IMR-90 (cell line): Measurements from ENCODE around the gene ME1.

ENCODE experiments used
- BHLHE40 ChIP-seq: fragments of 150-350 bp; IDR thresholded peaks from 2 replicates; pipeline ENCODE4 v1.6.1; 2016; ENCODE audit warnings: mild to moderate bottlenecking, low read depth, low read length
- CEBPB ChIP-seq: IDR thresholded peaks from 2 replicates; pipeline ENCODE4 v1.6.1; 2012; ENCODE audit warnings: low read depth, low read length, improper control_type of control experiment
- CHD1 ChIP-seq: IDR thresholded peaks from 2 replicates; pipeline ENCODE4 v1.6.1; 2012; ENCODE audit warnings: low read depth, low read length, improper control_type of control experiment
- CTCF ChIP-seq: conservative IDR thresholded peaks from 2 replicates; pipeline ENCODE4 v1.5.1; 2012; ENCODE audit warnings: mild to moderate bottlenecking, low read depth, low read length, improper control_type of control experiment
- FOS ChIP-seq: fragments of 150-350 bp; IDR thresholded peaks from 2 replicates; pipeline ENCODE4 v1.6.1; 2016; ENCODE audit warnings: low read depth, low read length
- MAFK ChIP-seq: IDR thresholded peaks from 2 replicates; pipeline ENCODE4 v1.6.1; 2012; ENCODE audit warnings: low read depth, low read length, improper control_type of control experiment
- MAZ ChIP-seq: IDR thresholded peaks from 2 replicates; pipeline ENCODE4 v1.6.1; 2012; ENCODE audit warnings: low read depth, mild to moderate bottlenecking, low read length, improper control_type of control experiment, moderate library complexity, borderline replicate concordance
- MXI1 ChIP-seq: IDR thresholded peaks from 2 replicates; pipeline ENCODE4 v1.6.1; 2012; ENCODE audit warnings: low read depth, mild to moderate bottlenecking, low read length, moderate library complexity, borderline replicate concordance
- POLR2A ChIP-seq: IDR thresholded peaks from 2 replicates; pipeline ENCODE4 v1.6.1; 2012; ENCODE audit warnings: mild to moderate bottlenecking, low read depth, low read length
- RAD21 ChIP-seq: IDR thresholded peaks from 2 replicates; pipeline ENCODE4 v1.6.1; 2012; ENCODE audit warnings: low read length, improper control_type of control experiment
- RCOR1 ChIP-seq: IDR thresholded peaks from 2 replicates; pipeline ENCODE4 v1.6.1; 2012; ENCODE audit warnings: mild to moderate bottlenecking, low read length, improper control_type of control experiment; ENCODE audit not compliant: insufficient replicate concordance
- RFX5 ChIP-seq: IDR thresholded peaks from 2 replicates; pipeline ENCODE4 v1.8.0; 2012; ENCODE audit warnings: low read depth, mild to moderate bottlenecking, low read length, moderate library complexity
- SMC3 ChIP-seq: fragments of 150-350 bp; IDR thresholded peaks from 2 replicates; pipeline ENCODE4 v1.6.1; 2016; ENCODE audit warnings: low read depth, mild to moderate bottlenecking, antibody characterized with exemption, low read length, moderate library complexity
- USF2 ChIP-seq: fragments of 150-350 bp; IDR thresholded peaks from 2 replicates; pipeline ENCODE4 v1.6.1; 2017; ENCODE audit warnings: mild to moderate bottlenecking, antibody characterized with exemption, low read length, low read depth

GRCh38 chr6:83188501-83188900 lies 242.3 kb downstream of the ME1 start:
- no peak for TF ChIP-seq CEBPB
- no peak for TF ChIP-seq FOS
- TF ChIP-seq CTCF = no peak
- no peak for TF ChIP-seq POLR2A
- TF ChIP-seq RAD21 = no peak
- TF ChIP-seq MXI1 = no peak
- no peak for TF ChIP-seq CHD1
- TF ChIP-seq MAZ = no peak
- TF ChIP-seq SMC3 = no peak
- no peak for TF ChIP-seq USF2
- TF ChIP-seq BHLHE40 = no peak
- no peak for TF ChIP-seq RFX5
- no peak for TF ChIP-seq MAFK
- no peak for TF ChIP-seq RCOR1
